ENCODE data around the gene CA9. TPM values are rescaled to one million over a fixed set of nuclear protein-coding genes. Genes with fewer than 3 reads are reported as not detected.
A peak's percentile ranks its signal among the peaks of the same experiment; 100 is the strongest.

The CA9 gene
- total RNA-seq, 1 donor from 2014 or later = not detected

GRCh38 chr9:35690614-35691333 lies 17.0 kb downstream of the CA9 start:
- peak; percentile 92 for DNase-seq (ENCODE audit: low read depth)

- DNase-seq (ENCODE audit: low read depth) = no peak
Measured at GRCh38 chr9:35691334-35691650, 17.6 kb downstream of the CA9 start.

DNA sequence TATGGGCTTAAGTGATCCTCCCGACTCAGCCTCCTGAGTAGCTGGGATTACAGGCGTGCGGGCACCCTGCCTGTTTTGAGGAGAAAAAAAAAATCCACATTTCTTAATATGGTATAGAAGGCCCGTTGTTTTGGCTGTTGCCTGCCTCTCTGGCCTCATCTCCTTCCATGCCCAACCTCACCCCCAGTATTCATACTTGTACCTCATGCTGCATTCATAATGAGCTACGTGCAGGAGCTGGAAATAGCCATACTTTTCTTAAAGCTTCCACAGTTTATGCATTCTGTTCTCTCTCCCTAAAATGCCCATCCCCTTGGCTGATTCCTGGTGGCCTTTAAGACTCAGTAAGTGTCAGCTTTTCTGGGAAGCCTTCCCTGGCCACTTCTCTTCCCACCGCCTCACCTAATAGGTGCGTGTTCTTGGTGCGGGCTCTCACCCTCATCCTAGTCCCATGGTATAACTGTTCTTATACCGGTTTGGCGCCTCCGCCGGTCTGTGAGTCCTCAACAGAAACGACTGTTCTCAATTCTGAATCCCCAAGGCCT lies 18.1 kb downstream of the CA9 start:
- no peak for DNase-seq (ENCODE audit: low read depth)

DNA sequence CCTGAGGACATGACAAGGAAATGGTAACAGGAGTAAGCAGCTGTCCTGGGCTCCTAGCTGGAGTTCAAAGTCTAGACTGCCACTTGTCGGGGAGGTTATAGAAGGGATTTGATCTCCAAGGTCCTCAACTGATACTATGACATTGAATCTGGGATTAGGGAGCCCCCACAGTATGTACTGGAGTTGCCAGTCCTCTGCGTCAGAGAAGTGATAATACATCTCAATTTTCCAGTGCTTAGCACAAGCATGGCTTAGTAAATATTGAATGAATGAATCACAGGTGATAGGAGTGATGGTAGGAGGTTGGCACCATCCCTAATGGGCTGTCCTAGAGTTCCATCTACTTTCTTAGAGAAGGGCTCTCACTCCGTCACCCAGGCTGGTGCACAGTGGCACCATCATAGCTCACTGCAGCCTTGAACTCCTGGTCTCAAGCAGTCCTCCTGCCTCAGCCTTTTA lies 22.2 kb downstream of the CA9 start:
- DNase-seq (ENCODE audit: low read depth) = no peak

DNA sequence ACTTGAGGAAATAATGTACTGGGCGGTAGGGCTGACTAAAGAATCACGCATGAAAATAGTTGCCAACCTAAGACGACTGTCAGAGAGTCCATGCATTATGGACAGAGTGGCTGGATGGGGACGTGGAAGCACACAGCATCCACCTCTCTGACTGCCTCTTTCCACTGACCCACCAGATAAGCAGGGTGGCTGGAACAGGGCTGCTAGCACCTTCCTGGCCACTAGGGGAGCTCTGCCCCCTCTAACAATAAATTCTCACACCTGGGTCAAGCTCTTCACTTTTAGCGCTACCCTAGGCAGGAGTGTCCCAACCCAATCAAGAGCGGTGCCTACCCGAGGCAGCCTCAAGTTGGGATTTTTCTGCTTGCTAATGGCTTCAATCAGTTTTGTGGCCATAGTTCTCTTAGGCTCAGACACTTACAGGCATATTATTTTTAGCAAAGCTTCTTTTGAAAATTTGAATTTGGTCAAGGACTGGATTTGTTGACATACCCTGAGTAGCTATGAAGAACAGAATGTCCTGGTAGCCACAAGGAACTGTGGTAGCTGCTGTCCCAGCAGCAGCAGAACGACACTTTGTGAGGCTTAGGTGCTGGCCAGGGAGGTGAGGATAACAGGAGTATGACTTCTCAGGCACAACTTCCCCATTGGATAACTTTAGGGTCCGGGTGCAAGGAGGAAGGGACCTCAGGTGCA lies 22.9 kb downstream of the CA9 start:
- peak; percentile 56 for DNase-seq (ENCODE audit: low read depth)

GRCh38 chr9:35697486-35697885 lies 23.8 kb downstream of the CA9 start:
- DNase-seq (ENCODE audit: low read depth) = no peak

DNA sequence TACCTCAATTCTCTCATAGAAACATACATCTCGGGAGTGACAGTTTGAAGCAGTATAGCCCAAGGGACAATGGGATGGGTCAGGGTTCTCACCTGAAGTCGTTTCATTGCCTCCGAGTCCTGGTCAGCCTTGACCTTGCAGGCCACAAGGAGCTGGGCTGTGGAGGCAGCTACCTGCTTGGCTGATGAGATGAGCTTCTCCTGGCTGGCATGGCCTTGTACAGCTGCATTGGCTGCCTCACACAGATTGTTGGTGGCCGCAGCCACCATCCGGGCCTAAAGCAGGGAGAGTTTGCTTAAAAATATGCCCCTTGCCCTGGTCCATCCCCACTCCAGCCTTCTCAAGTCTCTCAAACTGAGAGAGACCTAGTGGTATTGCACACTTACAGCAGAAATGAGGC lies 24.5 kb downstream of the CA9 start:
- DNase-seq (ENCODE audit: low read depth) = no peak

GRCh38 chr9:35700031-35700430 lies 26.3 kb downstream of the CA9 start:
- no peak for DNase-seq (ENCODE audit: low read depth)

DNA sequence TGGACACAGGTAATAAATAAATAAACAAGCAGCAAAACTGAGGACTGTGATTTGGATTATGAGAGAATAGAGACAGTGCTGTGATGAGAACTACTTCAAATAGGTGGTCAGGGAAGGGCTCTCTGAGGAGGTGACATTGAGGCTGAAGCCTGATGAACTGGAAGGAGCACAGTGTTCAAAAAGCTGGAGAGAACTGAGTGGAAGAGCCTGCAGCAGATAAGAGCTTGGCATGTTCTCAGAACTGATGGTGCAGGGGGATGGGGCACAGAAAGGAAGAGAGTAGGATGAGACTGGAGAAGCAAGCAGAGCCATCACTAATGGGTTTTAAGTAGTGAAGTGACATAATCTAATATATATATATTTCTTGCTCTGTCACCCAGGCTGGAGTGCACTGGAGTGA lies 27.2 kb downstream of the CA9 start:
- no peak for DNase-seq (ENCODE audit: low read depth)

GRCh38 chr9:35702696-35703095 lies 29.0 kb downstream of the CA9 start:
- DNase-seq (ENCODE audit: low read depth) = no peak

- no peak for DNase-seq (ENCODE audit: low read depth)
Measured at GRCh38 chr9:35703906-35704672, 30.4 kb downstream of the CA9 start.

GRCh38 chr9:35705372-35705771 lies 31.6 kb downstream of the CA9 start:
- DNase-seq (ENCODE audit: low read depth) = no peak

GRCh38 chr9:35705836-35706430 lies 32.2 kb downstream of the CA9 start:
- DNase-seq (ENCODE audit: low read depth) = no peak

GRCh38 chr9:35706951-35707350 lies 33.2 kb downstream of the CA9 start:
- DNase-seq (ENCODE audit: low read depth) = no peak

- DNase-seq (ENCODE audit: low read depth) = no peak
Measured at GRCh38 chr9:35708146-35708545, 34.4 kb downstream of the CA9 start.

DNA sequence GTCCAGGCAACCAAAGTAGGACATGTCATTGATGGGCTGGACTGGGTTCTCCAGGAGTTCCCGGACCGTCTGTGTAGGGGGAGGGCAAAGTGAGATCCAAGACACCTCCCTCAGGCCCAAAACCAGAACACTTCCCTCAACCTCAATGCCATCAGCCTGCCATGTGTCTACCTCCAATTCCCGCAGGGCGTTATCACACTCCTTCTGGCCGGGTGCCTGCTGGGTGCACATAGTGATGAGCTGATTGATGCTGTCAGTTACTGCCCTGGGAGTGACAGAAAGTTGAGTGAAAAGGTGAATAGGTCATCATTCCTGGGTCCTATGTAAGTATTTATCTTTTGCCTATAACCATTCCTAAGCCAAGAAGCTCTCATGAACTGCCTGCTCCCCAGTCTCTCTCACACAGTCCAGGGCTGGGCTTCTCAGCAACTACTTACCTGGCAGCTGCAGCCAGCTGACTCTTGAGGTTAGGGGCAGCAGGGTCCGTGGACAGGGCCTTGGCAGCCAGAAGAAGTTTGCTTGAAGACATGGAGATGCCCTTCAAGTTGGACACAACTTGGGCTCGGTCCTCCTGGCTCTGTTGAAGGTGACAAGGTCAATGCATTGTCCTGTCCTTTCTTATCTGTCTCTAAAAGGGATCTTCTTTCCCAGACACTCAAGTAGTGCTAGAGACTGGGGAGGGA lies 37.2 kb downstream of the CA9 start:
- DNase-seq (ENCODE audit: low read depth) = no peak

DNA sequence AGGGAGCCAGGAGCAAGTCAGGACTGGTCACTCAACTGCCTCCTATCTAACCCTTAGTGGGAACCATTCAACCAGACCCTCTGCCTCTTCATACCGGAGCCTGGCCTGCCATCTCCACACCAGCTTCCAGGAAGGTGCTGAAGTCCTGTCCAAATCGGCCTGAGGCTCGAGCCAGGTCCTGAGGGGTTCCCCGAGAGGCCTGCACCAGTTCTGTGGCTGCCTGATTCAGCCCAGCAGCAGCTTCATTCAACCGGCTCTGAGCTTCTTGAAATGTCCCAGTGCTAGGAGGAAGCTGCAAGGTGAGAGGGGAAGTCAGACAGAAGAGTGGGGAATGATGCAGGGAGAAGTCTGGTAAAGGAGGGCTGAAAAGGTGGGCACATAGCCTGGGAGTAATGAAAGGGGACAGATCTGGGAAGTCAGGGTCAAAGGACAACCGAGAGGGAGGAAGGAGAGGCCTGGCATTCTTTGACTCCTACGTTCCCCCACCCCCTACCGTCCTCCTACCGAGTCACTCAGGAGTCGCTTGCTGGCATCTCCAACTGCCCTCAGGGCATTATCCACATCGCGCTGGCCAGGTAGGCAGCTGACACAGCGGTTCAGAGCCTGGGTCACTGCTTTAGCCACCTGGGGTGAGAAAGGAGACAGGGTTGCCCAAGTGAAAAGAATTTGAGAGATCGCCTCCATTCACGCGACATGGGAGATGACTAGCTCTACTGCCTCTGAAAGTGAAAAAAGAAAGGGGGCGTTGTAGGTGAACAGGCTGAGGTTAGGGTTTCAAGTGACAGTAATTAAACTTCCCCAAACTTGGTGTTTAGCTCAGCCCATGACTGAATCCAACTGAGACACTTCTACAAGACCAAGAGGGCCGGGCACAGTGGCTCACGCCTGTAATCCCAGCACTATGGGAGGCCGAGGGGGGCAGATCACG lies 38.0 kb downstream of the CA9 start:
- DNase-seq (ENCODE audit: low read depth) = no peak

- DNase-seq (ENCODE audit: low read depth) = no peak
Measured at GRCh38 chr9:35712762-35713400, 39.2 kb downstream of the CA9 start.

DNA sequence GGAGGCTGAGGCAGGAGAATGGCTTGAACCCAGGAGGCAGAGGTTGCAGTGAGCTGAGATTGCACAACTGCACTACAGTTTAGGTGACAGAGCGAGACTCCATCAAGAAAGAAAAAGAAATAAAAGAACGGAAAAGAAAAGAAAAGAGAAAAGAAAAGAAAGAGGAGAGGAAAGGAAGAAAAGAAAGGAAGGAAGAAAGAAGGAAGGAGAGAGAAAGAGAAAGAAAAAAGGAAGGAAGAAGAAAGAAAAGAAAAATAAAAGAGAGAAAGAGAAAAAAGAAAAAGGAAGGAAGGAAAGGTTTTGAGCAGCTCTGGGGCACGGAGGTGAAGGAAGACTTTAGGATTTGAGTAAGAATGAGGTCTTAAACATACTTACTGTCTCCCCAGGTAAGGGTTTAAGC lies 39.9 kb downstream of the CA9 start:
- no peak for DNase-seq (ENCODE audit: low read depth)
